SK-N-SH (cell line): ENCODE data around the gene LPAR4. TPM values are rescaled to one million over a fixed set of nuclear protein-coding genes. Genes with fewer than 3 reads are reported as not detected.

ENCODE experiments used
- CTCF ChIA-PET: fragments of 300-600, 350-600 bp; formaldehyde crosslinking; extraction: SDS; loops from one replicate; lab custom pipeline; 2021; lab: Yijun Ruan, JAX
- POLR2A ChIA-PET: fragments of 350-600 bp; sonication (Branson Sonifier 250); formaldehyde crosslinking; extraction: SDS; loops from one replicate; lab custom pipeline; 2020; ENCODE audit warnings: antibody characterized with exemption, inconsistent platforms; lab: Yijun Ruan, JAX
- DNase-seq: peaks from one replicate; pipeline ENCODE4 v3.0.0; 2012
- H2AFZ ChIP-seq: fragments of 200-600 bp; sonication (generic); 2 replicates; pipeline ENCODE4 v1.8.1; 2016; ENCODE audit warnings: antibody characterized with exemption, mild to moderate bottlenecking, low read depth
- H3F3A ChIP-seq: fragments of 200-600 bp; sonication (generic); replicated peaks from 2 replicates; pipeline ENCODE3; 2016; ENCODE audit warnings: antibody characterized with exemption, mild to moderate bottlenecking; ENCODE audit not compliant: insufficient read depth
- H3K27ac ChIP-seq, 2 experiments: fragments of 200-500 bp in 1 of 2; fragments of 200-600 bp in 1 of 2; sonication (Bioruptor generic) in 1 of 2; sonication (generic), shearing (Covaris generic) in 1 of 2; 2 replicates each; pipeline versions ENCODE4 v1.5.1 to v1.6.1; 2014 to 2016; ENCODE audit warnings: low read depth in 2 of 2, inconsistent platforms in 1 of 2, low read length in 1 of 2, mild to moderate bottlenecking in 1 of 2, mixed read lengths in 1 of 2
- H3K27me3 ChIP-seq: fragments of 200-600 bp; sonication (generic), shearing (Covaris generic); 2 replicates; pipeline ENCODE4 v1.6.1; 2016; ENCODE audit warnings: mixed run types; ENCODE audit not compliant: insufficient read depth
- H3K36me3 ChIP-seq, 2 experiments: fragments of 200-500 bp in 1 of 2; fragments of 200-600 bp in 1 of 2; sonication (Bioruptor generic) in 1 of 2; sonication (generic) in 1 of 2; replicated peaks in 1 of 2; 2 replicates each; pipeline versions ENCODE3 to v1.5.1; 2014 to 2016; ENCODE audit warnings: low read length in 1 of 2, mild to moderate bottlenecking in 1 of 2; ENCODE audit not compliant: insufficient read depth in 2 of 2, control insufficient read depth in 1 of 2
- H3K4me1 ChIP-seq, 2 experiments: fragments of 200-500 bp in 1 of 2; fragments of 200-600 bp in 1 of 2; sonication (Bioruptor generic) in 1 of 2; sonication (generic), shearing (Covaris generic) in 1 of 2; 2 replicates each; pipeline versions ENCODE4 v1.5.1 to v1.6.1; 2014 to 2016; ENCODE audit warnings: low read depth in 1 of 2, low read length in 1 of 2, mixed run types in 1 of 2; ENCODE audit not compliant: insufficient read depth in 2 of 2, control insufficient read depth in 1 of 2
- H3K4me2 ChIP-seq: fragments of 200-600 bp; sonication (generic), shearing (Covaris generic); 2 replicates; pipeline ENCODE4 v1.6.1; 2017; ENCODE audit warnings: mixed run types
- H3K4me3 ChIP-seq, 2 experiments: fragments of 200-500 bp in 1 of 2; fragments of 200-600 bp in 1 of 2; sonication (Bioruptor generic) in 1 of 2; sonication (generic), shearing (Covaris generic) in 1 of 2; 2 replicates each; pipeline versions ENCODE4 v1.5.1 to v1.8.1; 2014 to 2016; ENCODE audit warnings: low read depth in 2 of 2, inconsistent platforms in 1 of 2, low read length in 1 of 2, mild to moderate bottlenecking in 1 of 2, mixed read lengths in 1 of 2, moderate library complexity in 1 of 2
- H3K79me2 ChIP-seq: fragments of 200-600 bp; sonication (generic); 2 replicates; pipeline ENCODE4 v1.8.1; 2017; ENCODE audit warnings: mild to moderate bottlenecking; ENCODE audit not compliant: insufficient read depth
- H3K9ac ChIP-seq: fragments of 200-600 bp; sonication (generic); 2 replicates; pipeline ENCODE4 v1.6.1; 2017; ENCODE audit warnings: mixed run types
- H3K9me2 ChIP-seq: fragments of 200-600 bp; sonication (generic); 2 replicates; pipeline ENCODE4 v1.6.1; 2017; ENCODE audit warnings: mixed run types
- H3K9me3 ChIP-seq: fragments of 200-600 bp; sonication (generic); 2 replicates; pipeline ENCODE4 v1.6.1; 2017; ENCODE audit warnings: mixed run types, mild to moderate bottlenecking, moderate library complexity
- H4K20me1 ChIP-seq: fragments of 200-600 bp; sonication (generic); 2 replicates; pipeline ENCODE4 v1.6.1; 2017; ENCODE audit warnings: mild to moderate bottlenecking, mixed run types; ENCODE audit not compliant: insufficient read depth
- CHD2 ChIP-seq: fragments of 150-350 bp; IDR thresholded peaks from 2 replicates; pipeline ENCODE4 v1.6.1; 2018; ENCODE audit warnings: low read length; ENCODE audit not compliant: partially characterized antibody
- ELF1 ChIP-seq: IDR thresholded peaks from 2 replicates; pipeline ENCODE4 v1.4.0; 2012
- FOSL2 ChIP-seq: IDR thresholded peaks from 2 replicates; pipeline ENCODE4 v1.4.0; 2012; ENCODE audit warnings: low read depth, mild to moderate bottlenecking, moderate library complexity, borderline replicate concordance
- FOXJ3 ChIP-seq: sonication (generic); formaldehyde crosslinking; IDR thresholded peaks from 2 replicates; pipeline ENCODE4 v1.5.1; 2020; ENCODE audit warnings: mild to moderate bottlenecking, missing genetic modification reagents
- FOXM1 ChIP-seq: IDR thresholded peaks from 2 replicates; pipeline ENCODE4 v1.4.0; 2012; ENCODE audit warnings: low read depth, mild to moderate bottlenecking
- GABPA ChIP-seq: IDR thresholded peaks from 2 replicates; pipeline ENCODE4 v1.4.0; 2012; ENCODE audit warnings: low read depth, mild to moderate bottlenecking
- MEF2A ChIP-seq: IDR thresholded peaks from 2 replicates; pipeline ENCODE4 v1.4.0; 2012; ENCODE audit warnings: low read depth, borderline replicate concordance
- PBX3 ChIP-seq: IDR thresholded peaks from 2 replicates; pipeline ENCODE4; 2012
- RCOR1 ChIP-seq: fragments of 150-350 bp; IDR thresholded peaks from 2 replicates; pipeline ENCODE4 v1.6.1; 2017; ENCODE audit warnings: antibody characterized with exemption, low read length
- RFX5 ChIP-seq: IDR thresholded peaks from 2 replicates; pipeline ENCODE4 v1.6.1; 2012; ENCODE audit warnings: mild to moderate bottlenecking, improper control_type of control experiment, low read length
- SIN3A ChIP-seq: IDR thresholded peaks from 2 replicates; pipeline ENCODE4 v1.6.1; 2012; ENCODE audit warnings: low read depth, mild to moderate bottlenecking, low read length, moderate library complexity, borderline replicate concordance
- TCF12 ChIP-seq: IDR thresholded peaks from 2 replicates; pipeline ENCODE4 v1.4.0; 2012
- TEAD4 ChIP-seq: IDR thresholded peaks from 2 replicates; pipeline ENCODE4 v1.4.0; 2012; ENCODE audit warnings: mild to moderate bottlenecking, borderline replicate concordance; ENCODE audit not compliant: insufficient read depth
- WGBS: methylation state at CpG from one replicate; pipeline ENCODE4 v1.1.6; 2017; ENCODE audit warnings: low lambda C conversion rate; 5-methylcytosine and 5-hydroxymethylcytosine counted together
- polyA plus RNA-seq, 3 experiments: library from polyadenylated mRNA; depleted of rRNA; stranded (reverse); fragments of >200 nt; gene quantifications; 2 replicates each; pipeline ENCODE4 v1.2.3, GENCODE V29; 2012
- TF ChIP-seq, protein P1 (sequence below): fragments of 200-600 bp; sonication (generic); IDR thresholded peaks from 2 replicates; pipeline ENCODE4 v1.6.1; 2017; ENCODE audit warnings: antibody characterized with exemption, mild to moderate bottlenecking, moderate library complexity
- TF ChIP-seq, protein P2 (sequence below): IDR thresholded peaks from 2 replicates; pipeline ENCODE4 v1.4.0; 2012; ENCODE audit warnings: low read depth, borderline replicate concordance
- TF ChIP-seq, protein P3 (sequence below): IDR thresholded peaks from 2 replicates; pipeline ENCODE4 v1.4.0; 2012; ENCODE audit warnings: low read depth
- TF ChIP-seq, protein P4 (sequence below): IDR thresholded peaks from 2 replicates; pipeline ENCODE4 v1.6.1; 2012; ENCODE audit warnings: mild to moderate bottlenecking, low read depth, low read length, moderate library complexity

Gene LPAR4
- polyA plus RNA-seq, 1 of the 3 experiments (the other 2 are of a cell fraction), result not detected

DNA sequence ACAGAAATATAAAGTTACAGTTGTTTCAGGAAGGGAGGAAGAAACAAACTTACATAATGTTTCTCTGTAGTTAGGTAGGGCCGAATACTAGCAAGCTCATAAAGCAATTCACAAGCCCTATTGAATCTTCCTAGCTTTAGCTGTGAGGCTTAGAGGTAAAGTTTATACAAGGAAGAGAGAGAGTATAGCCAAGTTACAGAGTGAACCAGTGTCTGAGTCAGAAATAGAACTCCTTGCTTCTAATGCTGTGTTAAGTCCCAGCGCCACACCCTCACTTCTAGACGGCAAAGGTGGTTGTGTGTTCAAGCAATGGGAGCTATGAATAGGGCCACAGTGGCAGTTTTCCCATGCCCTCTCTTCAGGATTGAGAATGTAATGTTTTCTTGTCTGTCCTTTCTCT lies 6.1 kb downstream of the LPAR4 start:
- ChIA-PET CTCF (no interaction called here), POLR2A (no interaction called here)
- Histone ChIP-seq H3K79me2 (no peaks in the 10 kb centered on the region), H3K27ac (no peak overlapping the region), H3K9me3 (no peaks in the 10 kb centered on the region), H3K9me2 (no peaks in the 10 kb centered on the region), H3K4me1 (no peaks in the 10 kb centered on the region), H3F3A (no peaks in the 10 kb centered on the region), H2AFZ (no peak overlapping the region), H3K36me3 (no peaks in the 10 kb centered on the region), H3K4me2 (no peak overlapping the region), H3K27me3 (no peaks in the 10 kb centered on the region), H3K4me3 (no peak overlapping the region), H4K20me1 (no peaks in the 10 kb centered on the region), H3K9ac (no peak overlapping the region)
- DNase-seq, result no peak
- 0% methylated on average over 3 of the region's 3 CpGs for WGBS
- TF ChIP-seq ELF1, result no peak
- no peak for TF ChIP-seq TCF12

DNA sequence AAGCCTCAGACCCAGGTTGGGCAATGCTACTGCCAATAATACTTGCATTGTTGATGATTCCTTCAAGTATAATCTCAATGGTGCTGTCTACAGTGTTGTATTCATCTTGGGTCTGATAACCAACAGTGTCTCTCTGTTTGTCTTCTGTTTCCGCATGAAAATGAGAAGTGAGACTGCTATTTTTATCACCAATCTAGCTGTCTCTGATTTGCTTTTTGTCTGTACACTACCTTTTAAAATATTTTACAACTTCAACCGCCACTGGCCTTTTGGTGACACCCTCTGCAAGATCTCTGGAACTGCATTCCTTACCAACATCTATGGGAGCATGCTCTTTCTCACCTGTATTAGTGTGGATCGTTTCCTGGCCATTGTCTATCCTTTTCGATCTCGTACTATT lies 7.4 kb downstream of the LPAR4 start:
- 6% methylated on average over 5 of the region's 5 CpGs for WGBS
- no peak for DNase-seq
- CTCF ChIA-PET, result no interaction called here
- Histone ChIP-seq H3K4me1 (no peaks in the 10 kb centered on the region), H3K9me3 (no peaks in the 10 kb centered on the region), H3K79me2 (no peaks in the 10 kb centered on the region), H3K4me3 (no peak overlapping the region), H3F3A (no peaks in the 10 kb centered on the region), H3K9me2 (no peaks in the 10 kb centered on the region), H3K36me3 (no peaks in the 10 kb centered on the region), H3K4me2 (no peak overlapping the region), H3K27me3 (no peaks in the 10 kb centered on the region), H4K20me1 (no peaks in the 10 kb centered on the region), H3K27ac (no peak overlapping the region), H2AFZ (no peak overlapping the region), H3K9ac (no peak overlapping the region)
- POLR2A ChIA-PET, result no interaction called here
- no peak for TF ChIP-seq MEF2A
- no peak for TF ChIP-seq ELF1
- TF ChIP-seq, protein P1, sequence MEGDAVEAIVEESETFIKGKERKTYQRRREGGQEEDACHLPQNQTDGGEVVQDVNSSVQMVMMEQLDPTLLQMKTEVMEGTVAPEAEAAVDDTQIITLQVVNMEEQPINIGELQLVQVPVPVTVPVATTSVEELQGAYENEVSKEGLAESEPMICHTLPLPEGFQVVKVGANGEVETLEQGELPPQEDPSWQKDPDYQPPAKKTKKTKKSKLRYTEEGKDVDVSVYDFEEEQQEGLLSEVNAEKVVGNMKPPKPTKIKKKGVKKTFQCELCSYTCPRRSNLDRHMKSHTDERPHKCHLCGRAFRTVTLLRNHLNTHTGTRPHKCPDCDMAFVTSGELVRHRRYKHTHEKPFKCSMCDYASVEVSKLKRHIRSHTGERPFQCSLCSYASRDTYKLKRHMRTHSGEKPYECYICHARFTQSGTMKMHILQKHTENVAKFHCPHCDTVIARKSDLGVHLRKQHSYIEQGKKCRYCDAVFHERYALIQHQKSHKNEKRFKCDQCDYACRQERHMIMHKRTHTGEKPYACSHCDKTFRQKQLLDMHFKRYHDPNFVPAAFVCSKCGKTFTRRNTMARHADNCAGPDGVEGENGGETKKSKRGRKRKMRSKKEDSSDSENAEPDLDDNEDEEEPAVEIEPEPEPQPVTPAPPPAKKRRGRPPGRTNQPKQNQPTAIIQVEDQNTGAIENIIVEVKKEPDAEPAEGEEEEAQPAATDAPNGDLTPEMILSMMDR, result no peak
- TF ChIP-seq, protein P2, sequence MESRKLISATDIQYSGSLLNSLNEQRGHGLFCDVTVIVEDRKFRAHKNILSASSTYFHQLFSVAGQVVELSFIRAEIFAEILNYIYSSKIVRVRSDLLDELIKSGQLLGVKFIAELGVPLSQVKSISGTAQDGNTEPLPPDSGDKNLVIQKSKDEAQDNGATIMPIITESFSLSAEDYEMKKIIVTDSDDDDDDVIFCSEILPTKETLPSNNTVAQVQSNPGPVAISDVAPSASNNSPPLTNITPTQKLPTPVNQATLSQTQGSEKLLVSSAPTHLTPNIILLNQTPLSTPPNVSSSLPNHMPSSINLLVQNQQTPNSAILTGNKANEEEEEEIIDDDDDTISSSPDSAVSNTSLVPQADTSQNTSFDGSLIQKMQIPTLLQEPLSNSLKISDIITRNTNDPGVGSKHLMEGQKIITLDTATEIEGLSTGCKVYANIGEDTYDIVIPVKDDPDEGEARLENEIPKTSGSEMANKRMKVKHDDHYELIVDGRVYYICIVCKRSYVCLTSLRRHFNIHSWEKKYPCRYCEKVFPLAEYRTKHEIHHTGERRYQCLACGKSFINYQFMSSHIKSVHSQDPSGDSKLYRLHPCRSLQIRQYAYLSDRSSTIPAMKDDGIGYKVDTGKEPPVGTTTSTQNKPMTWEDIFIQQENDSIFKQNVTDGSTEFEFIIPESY, result no peak
- TF ChIP-seq FOXM1, result no peak
- no peak for TF ChIP-seq CHD2
- no peak for TF ChIP-seq RCOR1
- no peak for TF ChIP-seq FOXJ3 (CRISPR knock-in tag)
- TF ChIP-seq TEAD4, result no peak
- TF ChIP-seq FOSL2, result no peak
- TF ChIP-seq RFX5, result no peak
- TF ChIP-seq GABPA, result no peak
- TF ChIP-seq, protein P3, sequence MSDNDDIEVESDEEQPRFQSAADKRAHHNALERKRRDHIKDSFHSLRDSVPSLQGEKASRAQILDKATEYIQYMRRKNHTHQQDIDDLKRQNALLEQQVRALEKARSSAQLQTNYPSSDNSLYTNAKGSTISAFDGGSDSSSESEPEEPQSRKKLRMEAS, result no peak
- no peak for TF ChIP-seq SIN3A
- no peak for TF ChIP-seq PBX3
- TF ChIP-seq, protein P4, sequence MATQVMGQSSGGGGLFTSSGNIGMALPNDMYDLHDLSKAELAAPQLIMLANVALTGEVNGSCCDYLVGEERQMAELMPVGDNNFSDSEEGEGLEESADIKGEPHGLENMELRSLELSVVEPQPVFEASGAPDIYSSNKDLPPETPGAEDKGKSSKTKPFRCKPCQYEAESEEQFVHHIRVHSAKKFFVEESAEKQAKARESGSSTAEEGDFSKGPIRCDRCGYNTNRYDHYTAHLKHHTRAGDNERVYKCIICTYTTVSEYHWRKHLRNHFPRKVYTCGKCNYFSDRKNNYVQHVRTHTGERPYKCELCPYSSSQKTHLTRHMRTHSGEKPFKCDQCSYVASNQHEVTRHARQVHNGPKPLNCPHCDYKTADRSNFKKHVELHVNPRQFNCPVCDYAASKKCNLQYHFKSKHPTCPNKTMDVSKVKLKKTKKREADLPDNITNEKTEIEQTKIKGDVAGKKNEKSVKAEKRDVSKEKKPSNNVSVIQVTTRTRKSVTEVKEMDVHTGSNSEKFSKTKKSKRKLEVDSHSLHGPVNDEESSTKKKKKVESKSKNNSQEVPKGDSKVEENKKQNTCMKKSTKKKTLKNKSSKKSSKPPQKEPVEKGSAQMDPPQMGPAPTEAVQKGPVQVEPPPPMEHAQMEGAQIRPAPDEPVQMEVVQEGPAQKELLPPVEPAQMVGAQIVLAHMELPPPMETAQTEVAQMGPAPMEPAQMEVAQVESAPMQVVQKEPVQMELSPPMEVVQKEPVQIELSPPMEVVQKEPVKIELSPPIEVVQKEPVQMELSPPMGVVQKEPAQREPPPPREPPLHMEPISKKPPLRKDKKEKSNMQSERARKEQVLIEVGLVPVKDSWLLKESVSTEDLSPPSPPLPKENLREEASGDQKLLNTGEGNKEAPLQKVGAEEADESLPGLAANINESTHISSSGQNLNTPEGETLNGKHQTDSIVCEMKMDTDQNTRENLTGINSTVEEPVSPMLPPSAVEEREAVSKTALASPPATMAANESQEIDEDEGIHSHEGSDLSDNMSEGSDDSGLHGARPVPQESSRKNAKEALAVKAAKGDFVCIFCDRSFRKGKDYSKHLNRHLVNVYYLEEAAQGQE, result no peak
- TF ChIP-seq TCF12, result no peak
